IMR-90 (cell line): ENCODE data around the gene FOXD4L6. TPM values are rescaled to one million over a fixed set of nuclear protein-coding genes. Genes with fewer than 3 reads are reported as not detected.

Experiments
- polyA plus RNA-seq, 3 experiments: library from polyadenylated mRNA; depleted of rRNA; stranded (reverse); fragments of >200 nt; gene quantifications; 2 replicates each; pipeline ENCODE4 v1.2.3, GENCODE V29; 2012; ENCODE audit warnings: low replicate concordance in 1 of 3
- total RNA-seq: library from RNA; depleted of rRNA; stranded (reverse); fragments of >200 nt; gene quantifications from 2 replicates; pipeline ENCODE4 v1.2.3, GENCODE V29; 2012; rRNA removed

The FOXD4L6 gene
- total and polyA plus RNA-seq, 2 of the 4 experiments (the other 2 are of a cell fraction), result not detected

Other genes starting within 250 kb of the FOXD4L6 start
- gene ZNG1F, start 60.6 kb upstream of the FOXD4L6 start, total RNA-seq, result 3.4 and 6.1 TPM in 2 replicates
- 4.4 and 6.5 TPM in 2 replicates for gene ZNG1F, start 60.6 kb upstream of the FOXD4L6 start, polyA plus RNA-seq (2012; rRNA removed)